Right lobe of liver (tissue), 6 donors: ENCODE data around the gene NUTF2. TPM values are rescaled to one million over a fixed set of nuclear protein-coding genes. Genes with fewer than 3 reads are reported as not detected.
"Not testable (repeated sequence)": the region's sequence is repeated elsewhere in the genome, so short reads cannot be mapped to it uniquely, and the experiment has no call there.

ENCODE experiments used
- ATAC-seq, 4 donors: fragments of 200-7000 bp; cut with Tn5 transposase; one replicate each; pipeline ENCODE4 v1.9.1; 2020; ENCODE audit warnings: mild to moderate bottlenecking in 4 of 4, moderate library complexity in 4 of 4
- DNase-seq, 3 donors: peaks; one replicate each; pipeline ENCODE4 v3.0.0-alpha.2; 2020
- H3K27ac ChIP-seq, 3 donors: fragments of 200-600 bp; one replicate each; pipeline ENCODE4 v1.8.0; 2022
- H3K27me3 ChIP-seq, 2 donors: fragments of 200-600 bp; one replicate each; pipeline ENCODE4 v1.8.0; 2022
- H3K36me3 ChIP-seq, 4 donors: fragments of 200-600 bp; sonication (generic) in 1 of 4; one replicate each; pipeline versions ENCODE4 v1.5.1 to v1.8.0; 2017 to 2022; ENCODE audit warnings: control low read depth in 1 of 4
- H3K4me1 ChIP-seq, 4 donors: fragments of 200-600 bp; sonication (generic) in 1 of 4; one replicate each; pipeline versions ENCODE4 v1.5.1 to v1.8.0; 2017 to 2022; ENCODE audit warnings: control low read depth in 1 of 4
- H3K4me3 ChIP-seq, 3 donors: fragments of 200-600 bp; one replicate each; pipeline ENCODE4 v1.8.0; 2022
- H3K9me3 ChIP-seq, 4 donors: fragments of 200-600 bp; sonication (generic) in 1 of 4; one replicate each; pipeline versions ENCODE4 v1.5.1 to v1.8.0; 2017 to 2022; ENCODE audit warnings: control low read depth in 1 of 4
- POLR2A ChIP-seq: fragments of 450-650 bp; IDR thresholded peaks from one replicate; pipeline ENCODE4 v1.6.1; 2017; ENCODE audit warnings: antibody characterized with exemption, mild to moderate bottlenecking
- WGBS: methylation state at CpG from one replicate; pipeline ENCODE4 v1.1.6; 2018; ENCODE audit warnings: low coverage, low lambda C conversion rate; ENCODE audit not compliant: insufficient coverage; ENCODE audit errors: missing lambda C conversion rate; 5-methylcytosine and 5-hydroxymethylcytosine counted together
- intact Hi-C, 2 donors: fragments of 100-400 bp; cut with DNase I; formaldehyde crosslinking; loops; one replicate each; pipeline versions ENCODE4 v1.11.2 to v1.14.1; 2022
- total RNA-seq, 6 experiments: library from RNA; depleted of rRNA in 2 of 6; stranded (reverse); fragments of >200 nt in 2 of 6; fragmentation: NEBNext Ultra II Directional in 3 of 6; extraction: Animal tissue kit (Norgen Biotek cat#: 25700) in 3 of 6; gene quantifications; one replicate each; pipeline versions ENCODE4 v1.1.0 to v1.2.4, GENCODE V29; 2016 to 2023
- TF ChIP-seq, protein P1 (sequence below), 4 donors: fragments of 200-600 bp in 3 of 4; fragments of 450-650 bp in 1 of 4; IDR thresholded peaks; one replicate each; pipeline versions ENCODE4 v1.5.1 to v1.8.0; 2016 to 2022; ENCODE audit warnings: antibody characterized with exemption in 4 of 4, mild to moderate bottlenecking in 2 of 4
- donor health status: DM: no; HTN: yes; CAD: no.
- donor health status: DM: no; HTN: no; CAD: no.
- donor health status: DM: no; HTN: no; CAD: no.
- donor health status: DM: no; HTN: yes; CAD: no.
- donor health status: DM: no; HTN: yes; CAD: no.

The NUTF2 gene
- total RNA-seq, 6 experiments from 2014 or later: 23.4 to 67.8 (median 33.9) TPM

DNA sequence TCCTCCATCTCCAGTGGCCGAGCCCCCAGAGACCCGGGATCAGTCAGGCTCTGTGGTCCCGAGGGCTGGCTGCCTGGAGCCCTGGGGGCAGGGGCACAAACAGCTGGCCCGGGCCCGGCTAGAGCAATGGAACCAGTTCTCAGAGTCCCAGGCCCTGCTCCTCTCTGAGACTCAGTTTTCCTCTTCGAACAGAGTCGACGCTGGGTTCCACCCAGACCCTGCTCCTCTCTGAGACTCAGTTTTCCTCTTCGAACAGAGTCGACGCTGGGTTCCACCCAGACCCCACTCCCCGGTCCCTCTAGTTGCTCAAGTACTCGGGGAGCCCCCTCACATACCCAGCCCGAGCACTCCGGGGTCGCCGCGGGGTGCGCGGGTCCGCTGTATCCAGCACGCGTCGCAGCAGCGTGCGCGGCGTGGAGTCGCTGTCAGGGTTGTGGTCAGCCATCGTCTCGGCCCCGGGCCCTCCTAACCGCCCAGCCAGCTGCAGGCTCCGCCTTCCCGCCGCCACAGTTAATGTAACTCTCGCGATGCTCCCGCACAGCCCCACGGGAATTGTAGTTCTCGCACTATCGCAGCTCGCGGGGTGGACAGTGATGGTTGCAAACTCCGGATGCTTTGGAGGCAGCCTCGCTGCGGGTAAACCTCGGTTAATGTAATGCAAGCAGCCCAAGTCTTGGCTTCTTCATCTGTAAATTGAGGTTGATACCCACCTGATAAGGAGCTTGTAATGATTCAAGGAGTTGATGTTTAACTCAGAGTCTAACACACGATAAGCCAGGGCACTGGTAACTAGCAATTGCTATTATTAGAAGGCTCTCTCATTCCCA, 13.1 kb upstream of the NUTF2 start:
- intact Hi-C loops: no loop called here
- Histone ChIP-seq H3K27me3 (no peaks in the 10 kb centered on the region), H3K4me3 (peak overlapping the region; percentile 76 to 94 (median 85)), H3K4me1 (peaks cover 0 to 12% (median 3%) of the 10 kb centered on the region in 4 donors), H3K36me3 (peaks cover 0 to 18% (median 5%) of the 10 kb centered on the region in 4 donors), H3K27ac (peak overlapping the region in 2 of 3 donors; percentile 37 to 57), H3K9me3 (no peaks in the 10 kb centered on the region)
- peak; percentile 97 to 100 (median 99) for ATAC-seq
- WGBS: 3% methylated on average over 12 of the region's 49 CpGs
- peak; percentile 92 to 94 (median 93) for DNase-seq
- TF ChIP-seq POLR2A: peak; percentile 68
- TF ChIP-seq, protein P1, sequence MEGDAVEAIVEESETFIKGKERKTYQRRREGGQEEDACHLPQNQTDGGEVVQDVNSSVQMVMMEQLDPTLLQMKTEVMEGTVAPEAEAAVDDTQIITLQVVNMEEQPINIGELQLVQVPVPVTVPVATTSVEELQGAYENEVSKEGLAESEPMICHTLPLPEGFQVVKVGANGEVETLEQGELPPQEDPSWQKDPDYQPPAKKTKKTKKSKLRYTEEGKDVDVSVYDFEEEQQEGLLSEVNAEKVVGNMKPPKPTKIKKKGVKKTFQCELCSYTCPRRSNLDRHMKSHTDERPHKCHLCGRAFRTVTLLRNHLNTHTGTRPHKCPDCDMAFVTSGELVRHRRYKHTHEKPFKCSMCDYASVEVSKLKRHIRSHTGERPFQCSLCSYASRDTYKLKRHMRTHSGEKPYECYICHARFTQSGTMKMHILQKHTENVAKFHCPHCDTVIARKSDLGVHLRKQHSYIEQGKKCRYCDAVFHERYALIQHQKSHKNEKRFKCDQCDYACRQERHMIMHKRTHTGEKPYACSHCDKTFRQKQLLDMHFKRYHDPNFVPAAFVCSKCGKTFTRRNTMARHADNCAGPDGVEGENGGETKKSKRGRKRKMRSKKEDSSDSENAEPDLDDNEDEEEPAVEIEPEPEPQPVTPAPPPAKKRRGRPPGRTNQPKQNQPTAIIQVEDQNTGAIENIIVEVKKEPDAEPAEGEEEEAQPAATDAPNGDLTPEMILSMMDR (IDR thresholded peaks at IDR 0.05): no peak

DNA sequence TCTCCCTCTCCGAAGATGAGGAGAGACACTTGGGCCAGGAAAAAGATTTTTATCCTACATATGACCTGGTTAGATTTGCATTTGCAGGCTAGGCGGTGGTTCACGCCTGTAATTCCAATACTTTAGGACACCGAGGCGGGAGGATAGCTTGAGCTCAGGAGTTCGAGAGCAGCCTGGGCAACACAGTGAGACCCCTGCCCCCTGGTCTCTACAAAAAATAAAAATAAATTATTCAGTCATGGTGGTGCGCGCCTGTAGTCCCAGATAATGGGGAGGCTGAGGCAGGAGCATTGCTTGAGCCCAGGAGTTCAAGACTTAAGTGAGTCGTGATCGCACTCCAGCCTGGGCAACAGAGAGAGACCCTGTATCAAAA, 12.5 kb upstream of the NUTF2 start:
- H3K9me3 ChIP-seq: no peaks in the 10 kb centered on the region
- ATAC-seq (no peak), DNase-seq (no peak)
- H3K27ac ChIP-seq: peak overlapping the region in 1 of 3 donors; percentile 37
- no peaks in the 10 kb centered on the region for H3K27me3 ChIP-seq
- H3K36me3 ChIP-seq: peaks cover 0 to 16% (median 5%) of the 10 kb centered on the region in 4 donors
- intact Hi-C loops: no loop called here
- H3K4me3 ChIP-seq: peak overlapping the region; percentile 76 to 94 (median 85)
- WGBS: 79% methylated on average over 10 of the region's 10 CpGs
- peaks cover 0 to 12% (median 3%) of the 10 kb centered on the region in 4 donors for H3K4me1 ChIP-seq
- no peak for TF ChIP-seq POLR2A
- TF ChIP-seq, protein P1 (IDR thresholded peaks at IDR 0.05): no peak

DNA sequence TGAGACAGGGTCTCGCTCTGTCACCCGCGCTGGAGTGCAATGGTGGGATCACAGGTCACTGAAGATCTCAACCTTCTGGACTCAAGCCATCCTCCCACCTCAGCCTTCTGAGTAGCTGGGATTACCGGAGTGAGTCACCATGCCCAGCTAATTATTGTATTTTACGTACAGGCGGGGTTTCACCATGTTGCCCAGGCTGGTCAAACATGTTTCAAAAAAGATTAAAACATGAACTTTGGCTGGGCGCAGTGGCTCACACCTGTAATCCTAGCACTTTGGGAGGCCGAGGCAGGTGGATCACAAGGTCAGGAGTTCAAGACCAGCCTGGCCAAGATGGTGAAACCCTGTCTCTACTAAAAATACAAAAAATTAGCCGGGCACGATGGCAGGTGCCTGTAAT, 9.5 kb upstream of the NUTF2 start:
- ATAC-seq: not testable (repeated sequence)

DNA sequence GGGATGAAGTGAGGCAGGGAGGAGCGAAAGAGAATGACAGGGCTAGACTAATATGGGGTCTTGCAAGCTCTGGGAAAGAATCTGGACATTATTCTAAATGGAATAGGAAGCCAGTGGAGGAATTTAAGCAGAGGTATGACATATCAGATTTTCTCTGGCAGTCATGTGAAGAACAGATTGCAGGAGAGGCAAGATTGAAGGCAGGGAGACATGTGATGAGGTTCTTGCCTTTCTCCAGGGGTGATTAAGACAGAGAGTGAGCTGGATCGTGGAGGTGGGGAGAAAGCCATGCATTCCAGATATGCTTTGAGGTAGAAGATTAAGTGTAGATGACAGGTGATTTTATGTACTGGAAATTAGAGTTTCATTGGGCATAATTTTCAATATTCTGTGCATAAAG, 8.9 kb upstream of the NUTF2 start:
- TF ChIP-seq, protein P1 (IDR thresholded peaks at IDR 0.05): no peak
- no peak for TF ChIP-seq POLR2A
- no peaks in the 10 kb centered on the region for H3K9me3 ChIP-seq
- H3K4me1 ChIP-seq: peaks cover 0 to 13% (median 2%) of the 10 kb centered on the region in 4 donors
- H3K4me3 ChIP-seq: no peak overlapping the region
- ATAC-seq (no peak), DNase-seq (no peak)
- H3K27me3 ChIP-seq: no peaks in the 10 kb centered on the region
- WGBS: 89% methylated on average over 2 of the region's 2 CpGs
- no peak overlapping the region for H3K27ac ChIP-seq
- intact Hi-C loops: no loop called here
- H3K36me3 ChIP-seq: no peaks in the 10 kb centered on the region

More for the DNA sequence above, 9.5 kb upstream of the NUTF2 start:
- H3K36me3 ChIP-seq, H3K9me3 ChIP-seq, H3K4me3 ChIP-seq, H3K27ac ChIP-seq, DNase-seq, intact Hi-C loops, H3K27me3 ChIP-seq: not testable (repeated sequence)
- peaks cover 0 to 16% (median 3%) of the 10 kb centered on the region in 4 donors for H3K4me1 ChIP-seq
- WGBS: 83% methylated on average over 5 of the region's 10 CpGs

DNA sequence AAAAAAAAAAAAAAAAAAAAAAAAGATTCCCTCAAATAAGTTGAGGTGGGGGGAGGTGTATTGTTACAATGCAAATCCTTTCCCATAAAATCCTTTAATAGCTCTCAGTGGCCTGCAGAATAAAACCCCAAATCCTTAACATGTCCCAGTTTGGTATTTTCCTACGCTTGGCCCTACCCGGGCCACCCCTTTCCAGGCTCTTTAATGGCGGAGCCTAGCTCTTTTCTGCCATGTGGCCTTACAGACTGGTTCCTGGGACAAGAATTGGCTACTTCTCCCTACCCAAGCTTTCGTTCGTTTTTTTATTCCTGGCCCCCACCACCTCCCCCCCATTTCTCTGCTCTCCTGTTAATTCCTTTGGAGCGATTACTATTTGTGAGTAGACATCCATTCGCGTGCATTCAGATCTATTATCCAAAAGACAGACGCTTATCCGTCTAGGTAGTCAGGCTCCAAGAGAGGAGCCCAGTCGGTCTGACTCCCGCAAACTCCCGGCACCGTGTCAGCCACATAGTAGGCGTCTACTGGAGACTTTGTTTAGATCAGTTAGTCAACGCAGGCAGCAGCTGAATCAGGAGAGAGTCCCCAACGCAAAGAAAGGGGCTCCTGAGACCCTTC, 5.4 kb upstream of the NUTF2 start:
- no peak for TF ChIP-seq POLR2A
- TF ChIP-seq, protein P1 (IDR thresholded peaks at IDR 0.05): no peak
- DNase-seq (no peak), ATAC-seq (peak in 1 of 4 donors; percentile 1)
- peak overlapping the region; percentile 98 to 99 (median 98) for H3K27ac ChIP-seq
- H3K4me1 ChIP-seq: peaks cover 0 to 31% (median 7%) of the 10 kb centered on the region in 4 donors
- intact Hi-C loops: no loop called here
- no peaks in the 10 kb centered on the region for H3K36me3 ChIP-seq
- no peaks in the 10 kb centered on the region for H3K9me3 ChIP-seq
- WGBS: 42% methylated on average over 17 of the region's 17 CpGs
- H3K27me3 ChIP-seq: no peaks in the 10 kb centered on the region
- H3K4me3 ChIP-seq: peak overlapping the region; percentile 74 to 87 (median 83)
